HG03432 (cell line): ENCODE results near the gene KIRREL3.

ENCODE experiments used
- ATAC-seq: cut with Tn5 transposase; IDR thresholded peaks from one replicate; pipeline ENCODE4 v1.9.1; 2021; ENCODE audit warnings: mild to moderate bottlenecking, moderate library complexity; ENCODE audit not compliant: unreplicated experiment

Gene KIRREL3

GRCh38 chr11:126640186-126640585, 360.4 kb downstream of the KIRREL3 start:
- ATAC-seq: no peak

GRCh38 chr11:126639692-126640091, 360.9 kb downstream of the KIRREL3 start:
- ATAC-seq: no peak

- no peak for ATAC-seq
Measured at GRCh38 chr11:126638648-126639047, 361.9 kb downstream of the KIRREL3 start.

GRCh38 chr11:126637795-126638175, 362.8 kb downstream of the KIRREL3 start:
- no peak for ATAC-seq

GRCh38 chr11:126636911-126637794, 363.4 kb downstream of the KIRREL3 start:
- ATAC-seq: no peak

- ATAC-seq: no peak
Measured at GRCh38 chr11:126635511-126635910, 365.1 kb downstream of the KIRREL3 start.

GRCh38 chr11:126634963-126635362, 365.6 kb downstream of the KIRREL3 start:
- no peak for ATAC-seq

- no peak for ATAC-seq
Measured at GRCh38 chr11:126633330-126633729, 367.2 kb downstream of the KIRREL3 start.

GRCh38 chr11:126630893-126631798, 369.4 kb downstream of the KIRREL3 start:
- no peak for ATAC-seq

GRCh38 chr11:126630488-126630887, 370.1 kb downstream of the KIRREL3 start:
- no peak for ATAC-seq

GRCh38 chr11:126628790-126629621, 371.6 kb downstream of the KIRREL3 start:
- ATAC-seq: no peak

- ATAC-seq: no peak
Measured at GRCh38 chr11:126628450-126628789, 372.1 kb downstream of the KIRREL3 start.

GRCh38 chr11:126627421-126627820, 373.1 kb downstream of the KIRREL3 start:
- no peak for ATAC-seq

GRCh38 chr11:126624506-126624905, 376.1 kb downstream of the KIRREL3 start:
- no peak for ATAC-seq

- no peak for ATAC-seq
Measured at GRCh38 chr11:126619516-126619915, 381.1 kb downstream of the KIRREL3 start.

GRCh38 chr11:126615845-126616244, 384.7 kb downstream of the KIRREL3 start:
- ATAC-seq: no peak

- ATAC-seq: no peak
Measured at GRCh38 chr11:126613272-126613671, 387.3 kb downstream of the KIRREL3 start.

GRCh38 chr11:126612671-126613070, 387.9 kb downstream of the KIRREL3 start:
- no peak for ATAC-seq

- no peak for ATAC-seq
Measured at GRCh38 chr11:126611438-126611837, 389.1 kb downstream of the KIRREL3 start.

GRCh38 chr11:126608658-126609057, 391.9 kb downstream of the KIRREL3 start:
- no peak for ATAC-seq
